Putamen (tissue), 1 donor: ENCODE results near the gene GSTM2.
"Not testable (repeated sequence)": the region's sequence is repeated elsewhere in the genome, so short reads cannot be mapped to it uniquely, and the experiment has no call there.

Experiments used
- DNase-seq: peaks from one replicate; pipeline ENCODE4 v3.0.0-alpha.2; 2016; ENCODE audit warnings: low spot score

The GSTM2 gene

DNA sequence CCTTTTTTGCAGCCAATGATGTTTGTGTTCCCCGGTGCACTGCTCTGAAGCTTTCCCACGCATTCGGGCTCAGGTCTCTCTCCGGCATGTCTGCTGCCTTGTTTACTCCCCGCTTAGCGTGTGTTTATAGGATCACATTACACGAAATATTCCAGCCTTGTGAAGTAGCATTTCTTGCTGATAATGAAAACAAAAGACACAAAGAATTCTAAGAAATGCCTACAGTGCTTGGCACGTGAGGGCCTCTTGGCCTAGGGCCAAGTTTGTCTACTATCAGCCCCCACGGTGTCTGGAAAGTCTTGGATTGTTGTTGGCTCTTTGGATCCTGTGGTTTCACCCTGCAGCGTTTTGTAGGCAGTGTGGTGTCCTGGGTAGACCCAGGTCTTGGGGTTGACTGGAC lies 23.2 kb upstream of the GSTM2 start:
- DNase-seq = no peak

DNA sequence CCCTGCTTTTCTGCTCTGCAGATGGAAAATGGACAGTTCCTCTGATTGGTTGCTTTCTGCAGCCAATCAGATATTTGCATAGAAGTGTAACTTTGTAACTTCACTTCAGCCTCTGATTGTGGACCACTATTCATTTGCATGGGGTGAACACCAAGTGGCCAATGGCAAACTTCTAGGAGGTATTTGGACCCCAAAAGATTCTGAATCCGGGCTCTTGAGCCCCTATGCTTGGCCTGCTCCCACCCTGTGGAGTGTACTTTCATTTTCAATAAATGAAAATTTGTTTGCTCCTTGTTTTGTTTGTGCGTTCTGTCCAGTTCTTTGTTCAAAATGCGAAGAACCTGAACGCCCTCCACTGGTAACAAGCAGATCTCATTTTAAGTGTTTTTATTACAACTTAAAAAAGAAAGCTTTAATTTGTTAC lies 18.4 kb upstream of the GSTM2 start:
- DNase-seq = no peak

DNA sequence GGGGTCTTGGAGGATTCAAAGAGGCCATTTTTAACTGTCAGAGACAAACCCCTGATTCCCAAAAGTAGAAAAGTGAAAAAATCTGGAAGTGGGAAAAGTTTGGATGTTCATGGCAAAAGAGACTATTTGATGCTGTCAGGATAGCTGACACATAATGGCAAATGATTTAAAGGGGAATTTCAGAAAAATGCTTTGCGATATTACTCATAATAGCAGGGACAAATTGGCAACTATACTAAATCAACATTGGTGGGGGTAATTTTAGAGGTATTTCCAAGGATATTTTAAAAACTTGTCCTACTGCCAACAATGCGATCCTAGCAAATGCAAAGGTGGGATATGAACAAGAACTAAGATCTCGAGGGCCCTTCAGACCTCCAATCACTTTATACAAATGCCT lies 17.2 kb upstream of the GSTM2 start:
- DNase-seq = no peak

DNA sequence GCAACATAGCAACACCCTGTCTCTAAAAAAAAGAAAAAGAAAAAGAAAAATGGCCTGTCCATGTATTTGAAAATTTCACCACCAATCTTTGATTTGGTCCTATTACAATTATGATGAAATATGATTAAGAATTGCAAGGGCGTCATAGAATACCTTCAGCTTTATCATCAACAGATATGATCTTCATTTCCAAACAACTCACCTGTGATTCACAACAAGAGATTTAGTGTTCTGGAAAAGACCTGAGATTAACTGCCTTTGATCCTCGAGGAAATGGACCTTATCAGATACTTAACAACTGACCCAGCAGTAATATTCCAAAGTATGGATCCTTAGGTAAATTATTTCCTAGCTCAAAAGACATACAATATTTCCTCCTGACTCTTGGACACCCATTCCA lies 15.5 kb upstream of the GSTM2 start:
- DNase-seq = no peak

DNA sequence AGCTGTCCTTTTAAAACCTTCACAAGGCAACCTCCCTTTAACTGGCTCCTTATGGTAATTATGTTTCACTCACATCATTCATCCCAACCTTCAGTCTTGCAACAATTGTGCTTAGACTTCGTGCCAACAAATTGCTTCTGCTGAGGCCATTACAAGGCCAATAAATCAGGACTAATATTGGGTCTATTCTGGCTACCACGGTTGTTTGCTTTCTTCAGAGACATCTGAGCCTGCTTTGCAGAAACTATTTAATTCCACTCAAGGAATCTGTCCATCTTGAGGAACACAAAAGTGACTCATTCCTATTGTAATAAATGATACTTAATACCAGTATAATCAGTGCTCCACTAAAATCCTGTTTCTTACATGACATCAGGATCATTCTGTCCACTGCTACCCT lies 14.6 kb upstream of the GSTM2 start:
- no peak for DNase-seq

DNA sequence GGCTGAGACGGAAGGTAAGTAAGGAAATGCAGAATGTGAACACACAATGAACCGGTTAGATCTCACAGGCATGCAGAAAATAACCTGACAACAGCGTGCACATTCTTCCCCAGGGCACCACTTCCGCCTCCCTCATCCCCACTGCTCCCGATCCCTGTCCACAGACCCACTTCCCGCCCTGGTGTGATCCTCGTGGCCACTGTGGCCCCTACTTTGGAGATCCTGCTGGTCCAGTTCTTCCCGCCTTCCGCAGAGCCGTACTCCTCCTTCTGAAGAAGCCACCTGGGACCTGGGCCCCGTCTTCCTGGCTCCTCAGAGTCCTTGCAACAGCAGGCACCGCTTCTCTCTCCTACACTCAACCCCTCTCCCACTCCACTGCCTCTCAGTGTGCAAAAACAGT lies 13.3 kb upstream of the GSTM2 start:
- no peak for DNase-seq

DNA sequence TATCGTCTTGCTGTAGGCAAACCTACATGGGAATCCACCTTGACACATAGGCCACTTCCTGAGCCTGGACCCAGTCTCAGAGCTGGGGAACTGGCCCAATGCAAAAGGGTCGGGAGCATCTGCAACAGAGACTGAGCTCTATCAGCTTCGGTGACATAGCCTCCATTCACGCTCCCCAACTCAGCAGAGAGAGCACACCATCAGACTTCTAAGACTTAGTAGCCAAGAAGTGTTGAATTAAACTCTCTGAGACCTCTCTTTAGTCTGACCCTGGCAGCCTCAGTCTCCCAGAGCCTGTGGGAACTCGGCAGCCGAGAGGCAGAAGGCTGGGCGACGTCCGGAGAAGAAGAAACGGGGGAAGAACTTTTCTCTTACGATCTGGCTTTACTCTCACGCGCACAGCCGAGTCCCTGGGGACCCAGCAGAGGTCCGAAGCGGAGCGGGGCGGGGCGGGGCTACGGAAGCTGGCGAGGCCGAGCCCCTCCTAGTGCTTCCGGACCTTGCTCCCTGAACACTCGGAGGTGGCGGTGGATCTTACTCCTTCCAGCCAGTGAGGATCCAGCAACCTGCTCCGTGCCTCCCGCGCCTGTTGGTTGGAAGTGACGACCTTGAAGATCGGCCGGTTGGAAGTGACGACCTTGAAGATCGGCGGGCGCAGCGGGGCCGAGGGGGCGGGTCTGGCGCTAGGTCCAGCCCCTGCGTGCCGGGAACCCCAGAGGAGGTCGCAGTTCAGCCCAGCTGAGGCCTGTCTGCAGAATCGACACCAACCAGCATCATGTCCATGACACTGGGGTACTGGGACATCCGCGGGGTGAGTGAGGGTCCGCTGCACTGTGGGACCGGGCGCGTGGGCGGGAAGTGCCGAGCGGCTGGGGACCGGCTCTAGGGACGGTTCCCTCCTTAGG lies 12.0 kb upstream of the GSTM2 start, which contains the start of gene GSTM4:
GSTM4 (plus strand) TSS at position 485 of the 905 bp plus-strand sequence; CDS start at position 776, 291 bp downstream.
- DNase-seq = peak; percentile 70

DNA sequence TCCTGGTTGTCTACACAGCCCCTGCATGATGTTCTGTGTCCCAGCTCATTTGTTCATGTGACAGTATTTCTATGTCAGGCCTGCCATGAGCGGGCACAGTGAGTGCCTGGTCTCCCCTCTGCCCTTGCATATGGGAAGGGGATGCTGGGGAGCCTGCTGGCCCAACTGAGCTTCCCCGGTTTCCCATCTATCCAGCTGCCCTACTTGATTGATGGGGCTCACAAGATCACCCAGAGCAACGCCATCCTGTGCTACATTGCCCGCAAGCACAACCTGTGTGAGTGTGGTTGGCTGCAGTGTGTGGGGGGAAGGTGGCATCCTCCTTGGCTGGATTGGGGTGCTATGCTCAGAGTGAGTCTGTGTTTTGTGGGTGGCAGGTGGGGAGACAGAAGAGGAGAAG lies 10.5 kb upstream of the GSTM2 start:
- no peak for DNase-seq

DNA sequence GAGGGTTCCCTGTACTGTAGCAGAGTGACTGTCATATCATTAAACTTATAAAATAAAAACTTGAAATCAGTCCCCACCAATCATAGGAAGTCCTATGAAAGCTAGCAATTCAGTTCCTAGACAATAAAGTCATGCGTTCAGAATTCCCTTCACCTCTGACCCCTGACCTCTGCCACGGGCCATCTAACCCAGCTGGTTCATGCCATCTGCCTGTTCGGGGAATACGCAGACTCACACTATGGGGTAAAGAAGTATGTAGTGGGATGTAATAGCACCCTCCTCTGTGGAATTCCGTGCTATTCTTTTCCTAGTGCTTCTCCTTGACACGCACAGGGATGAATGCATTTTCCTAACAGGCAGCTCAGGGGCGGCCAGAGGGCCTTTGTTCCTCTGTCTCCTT lies 9.9 kb upstream of the GSTM2 start:
- no peak for DNase-seq

DNA sequence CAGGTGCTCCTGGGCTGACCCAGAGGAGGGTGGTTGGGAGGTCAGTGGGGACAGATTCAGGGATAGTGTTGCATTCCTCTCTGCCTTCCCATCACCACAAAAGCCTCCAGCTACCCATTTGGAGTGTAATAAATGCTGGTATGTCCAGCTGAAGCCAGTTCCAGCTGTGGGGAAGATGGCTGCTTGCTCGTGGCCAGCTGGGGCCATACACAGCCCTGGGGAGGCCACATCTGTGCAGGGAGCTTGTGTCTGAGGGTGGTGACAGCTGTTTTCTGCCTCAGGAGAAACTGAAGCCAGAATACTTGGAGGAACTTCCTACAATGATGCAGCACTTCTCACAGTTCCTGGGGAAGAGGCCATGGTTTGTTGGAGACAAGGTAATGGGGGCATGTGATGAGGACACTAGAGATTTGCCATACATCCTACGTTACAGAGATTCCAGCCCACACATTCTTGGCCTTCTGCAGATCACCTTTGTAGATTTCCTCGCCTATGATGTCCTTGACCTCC lies 9.3 kb upstream of the GSTM2 start:
- DNase-seq = no peak

DNA sequence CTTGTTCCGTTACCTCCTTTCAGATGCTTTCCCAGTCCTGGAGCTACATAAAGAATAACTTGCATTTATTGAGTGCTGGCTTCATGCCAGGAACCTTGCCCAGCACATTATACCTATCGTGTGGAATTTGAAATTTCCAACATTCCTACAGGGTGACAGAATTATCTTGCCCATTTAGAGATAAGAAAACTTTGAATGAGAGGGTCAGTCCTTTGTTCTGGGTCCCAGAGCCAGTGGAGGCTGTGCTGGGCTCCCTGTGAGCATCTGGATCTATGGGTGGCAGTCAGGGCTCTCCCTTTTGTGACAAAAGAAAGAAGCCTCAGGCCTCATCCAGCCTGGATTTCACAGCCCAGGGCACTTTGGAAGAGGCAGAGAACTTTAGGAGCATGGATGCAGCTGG lies 8.7 kb upstream of the GSTM2 start:
- no peak for DNase-seq

DNA sequence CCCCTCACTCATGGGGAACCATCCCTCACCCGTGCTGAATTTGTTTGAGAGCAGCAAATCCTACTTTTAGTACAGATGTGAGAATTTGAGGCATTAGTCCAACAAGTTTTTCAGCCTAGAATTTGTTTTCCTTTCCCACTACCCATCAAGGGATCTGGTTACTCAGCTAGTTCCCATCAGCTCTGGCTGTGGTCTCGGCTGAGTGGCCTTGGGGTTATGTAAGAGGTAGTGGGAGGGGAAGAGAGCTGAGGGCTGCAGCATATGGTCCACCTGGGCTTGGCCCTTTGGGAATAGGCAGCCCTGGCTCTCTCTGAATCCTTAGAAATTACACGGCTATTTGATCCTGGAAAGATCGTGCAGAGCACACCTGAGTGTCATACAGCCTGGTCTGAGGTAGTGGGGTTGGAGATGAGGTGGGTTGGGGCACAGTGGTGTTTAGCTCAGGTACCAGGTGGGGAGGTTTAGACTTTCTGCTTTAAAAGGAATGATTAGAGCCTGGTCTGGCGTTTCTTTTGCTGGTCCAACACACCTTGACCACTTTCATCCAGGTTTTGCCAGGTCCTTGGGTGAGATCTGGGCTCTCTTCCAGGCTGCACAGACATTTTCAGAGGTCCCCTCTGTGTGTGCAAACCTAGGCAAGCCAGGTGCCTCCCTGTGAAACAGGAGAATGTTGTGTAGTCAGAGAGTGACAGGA lies 7.7 kb upstream of the GSTM2 start:
- no peak for DNase-seq

DNA sequence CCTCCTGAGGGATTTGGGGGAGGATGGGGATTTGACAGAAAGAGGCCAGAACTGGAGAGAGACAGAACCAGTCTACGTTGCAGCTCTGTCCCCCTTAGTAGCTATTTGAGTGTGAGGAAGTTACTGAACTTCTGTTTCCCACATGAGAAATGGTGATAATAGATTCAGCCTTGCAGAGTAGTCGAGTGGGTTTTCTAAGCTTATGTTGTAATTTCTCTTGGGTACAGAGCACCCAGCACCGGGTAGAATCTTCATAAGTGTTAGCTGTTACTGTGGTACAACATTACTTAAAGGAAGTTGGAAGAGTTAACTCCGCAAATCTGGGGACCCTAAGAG lies 7.2 kb upstream of the GSTM2 start:
- DNase-seq = not testable (repeated sequence)

DNA sequence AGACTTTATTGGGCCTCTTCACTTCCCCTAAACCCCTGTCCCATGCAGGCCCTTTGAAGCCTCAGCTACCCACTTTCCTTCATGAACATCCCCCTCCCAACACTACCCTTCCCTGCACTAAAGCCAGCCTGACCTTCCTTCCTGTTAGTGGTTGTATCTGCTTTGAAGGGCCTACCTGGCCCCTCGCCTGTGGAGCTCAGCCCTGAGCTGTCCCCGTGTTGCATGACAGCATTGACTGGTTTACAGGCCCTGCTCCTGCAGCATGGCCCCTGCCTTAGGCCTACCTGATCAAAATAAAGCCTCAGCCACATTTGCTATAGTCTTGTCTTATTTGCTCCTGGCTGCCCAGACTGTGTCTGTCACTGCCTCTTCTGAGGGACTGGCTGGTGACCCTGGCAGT lies 6.5 kb upstream of the GSTM2 start:
- DNase-seq = no peak

DNA sequence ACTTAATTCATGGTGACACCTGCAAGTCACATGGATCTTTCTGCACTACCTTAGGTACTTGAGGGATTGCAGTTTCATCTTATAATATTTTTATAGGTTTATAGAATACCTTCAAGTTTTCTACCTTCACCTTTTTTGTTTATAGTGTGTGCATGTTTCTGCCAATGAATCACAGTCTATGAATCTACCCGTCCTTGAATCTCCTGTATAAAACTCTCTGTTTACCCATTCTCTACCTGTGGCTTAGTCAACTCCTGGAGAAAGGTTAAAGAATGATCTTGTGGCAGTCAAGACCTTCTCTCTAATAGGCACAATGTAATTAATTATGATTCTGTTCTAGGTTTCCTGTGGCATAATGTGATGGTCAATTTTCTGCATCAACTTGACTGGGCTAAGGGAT lies 3.2 kb upstream of the GSTM2 start:
- DNase-seq = no peak

DNA sequence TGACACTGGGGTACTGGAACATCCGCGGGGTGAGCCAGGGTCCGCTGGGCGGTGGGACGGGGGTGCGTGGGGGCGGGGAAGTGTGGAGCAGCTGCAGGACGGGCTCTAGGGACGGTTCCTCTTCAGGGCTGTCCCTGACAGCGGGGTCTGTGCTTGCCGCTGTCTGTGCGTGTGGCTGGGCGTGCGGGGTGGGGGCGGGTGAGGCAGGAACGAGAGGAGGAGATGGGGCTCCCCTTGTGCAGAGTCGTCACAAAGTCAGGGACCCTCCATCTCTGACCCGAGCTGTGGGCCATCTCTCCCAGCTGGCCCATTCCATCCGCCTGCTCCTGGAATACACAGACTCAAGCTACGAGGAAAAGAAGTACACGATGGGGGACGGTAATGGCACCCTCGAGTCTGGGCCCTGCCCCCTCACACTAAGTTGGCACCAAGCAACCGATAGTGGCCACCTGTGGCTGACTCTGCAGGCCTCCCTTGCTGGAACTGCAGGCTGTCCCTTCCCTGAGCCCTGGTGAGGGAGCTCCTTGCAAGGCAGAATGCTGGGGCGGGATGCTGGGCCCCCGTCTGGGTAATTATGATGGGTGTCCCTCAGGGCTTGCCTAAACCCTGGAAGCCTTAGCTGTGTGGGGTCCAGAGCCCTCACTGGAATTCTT lies 392 bp downstream of the GSTM2 start:
- DNase-seq = no peak

DNA sequence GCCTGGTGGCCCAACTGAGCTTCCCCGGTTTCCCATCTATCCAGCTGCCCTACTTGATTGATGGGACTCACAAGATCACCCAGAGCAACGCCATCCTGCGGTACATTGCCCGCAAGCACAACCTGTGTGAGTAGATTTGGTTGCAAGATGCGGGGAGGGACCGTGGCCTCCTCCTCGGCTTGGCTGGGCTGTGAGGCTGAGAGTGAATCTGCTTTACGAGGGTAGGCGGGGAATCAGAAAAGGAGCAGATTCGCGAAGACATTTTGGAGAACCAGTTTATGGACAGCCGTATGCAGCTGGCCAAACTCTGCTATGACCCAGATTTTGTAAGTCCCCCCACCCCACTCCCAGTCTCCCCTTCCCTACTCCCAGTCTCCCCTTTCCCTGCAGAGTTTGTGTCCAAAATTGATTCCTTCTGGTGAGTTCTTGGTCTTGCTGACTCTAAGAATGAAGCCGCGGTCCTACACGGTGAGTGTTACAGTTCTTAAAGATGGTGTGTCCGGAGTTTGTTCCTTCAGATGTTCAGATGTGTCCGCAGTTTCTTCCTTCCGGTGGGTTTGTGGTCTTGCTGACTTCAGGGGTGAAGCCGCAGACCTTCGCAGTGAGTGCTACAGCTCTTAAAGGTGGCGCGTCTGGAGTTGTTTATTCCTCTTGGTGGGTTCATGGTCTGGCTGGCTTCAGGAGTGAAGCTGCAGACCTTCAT lies 1.5 kb downstream of the GSTM2 start:
- DNase-seq = no peak

DNA sequence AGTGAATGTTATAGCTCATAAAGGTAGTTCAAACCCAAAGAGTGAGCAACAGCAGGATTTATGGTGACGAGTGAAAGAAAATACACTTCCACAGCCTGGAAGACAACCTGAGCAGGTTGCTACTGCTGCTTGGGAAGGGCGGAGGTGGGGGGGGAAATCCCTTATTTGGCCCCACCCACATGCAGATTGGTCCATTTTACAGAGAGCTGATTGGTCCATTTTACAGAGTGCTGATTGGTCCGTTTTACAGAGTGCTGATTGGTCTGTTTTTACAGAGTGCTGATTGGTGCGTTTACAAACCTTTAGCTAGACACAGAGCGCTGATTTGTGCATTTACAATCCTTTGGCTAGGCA lies 2.1 kb downstream of the GSTM2 start:
- not testable (repeated sequence) for DNase-seq

DNA sequence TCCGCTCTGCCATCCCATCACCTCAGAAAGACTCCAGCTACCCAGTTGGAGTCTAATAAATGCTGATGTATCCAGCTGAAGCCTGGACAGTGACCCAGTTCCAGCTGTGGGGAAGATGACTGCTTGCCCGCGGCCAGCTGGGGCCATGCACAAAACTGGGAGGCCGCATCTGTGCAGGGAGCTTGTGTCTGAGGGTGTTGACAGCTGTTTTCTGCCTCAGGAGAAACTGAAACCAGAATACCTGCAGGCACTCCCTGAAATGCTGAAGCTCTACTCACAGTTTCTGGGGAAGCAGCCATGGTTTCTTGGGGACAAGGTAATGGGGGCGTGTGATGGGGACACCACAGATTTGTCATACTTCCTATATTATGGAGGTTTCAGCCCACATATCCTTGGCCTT lies 3.2 kb downstream of the GSTM2 start:
- DNase-seq = no peak

DNA sequence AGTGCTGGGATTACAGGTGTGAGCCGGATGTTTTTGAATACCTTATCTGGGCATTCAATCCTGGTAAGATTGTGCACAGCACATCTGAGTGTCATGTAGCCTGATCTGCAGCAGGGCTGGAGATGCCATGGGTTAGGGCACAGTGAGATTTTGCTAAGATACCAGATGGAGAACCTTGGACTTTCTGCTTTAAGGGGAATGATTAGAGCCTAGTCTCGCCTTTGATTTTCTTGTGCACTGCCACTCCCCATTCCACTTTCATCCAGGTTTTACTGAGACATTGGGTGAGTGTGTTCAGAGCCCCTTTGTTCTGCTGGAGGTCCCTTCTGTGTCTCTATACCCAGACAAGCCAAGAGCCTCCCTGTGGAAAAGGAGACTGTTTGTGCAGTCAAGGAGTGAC lies 6.0 kb downstream of the GSTM2 start:
- DNase-seq = not testable (repeated sequence)

DNA sequence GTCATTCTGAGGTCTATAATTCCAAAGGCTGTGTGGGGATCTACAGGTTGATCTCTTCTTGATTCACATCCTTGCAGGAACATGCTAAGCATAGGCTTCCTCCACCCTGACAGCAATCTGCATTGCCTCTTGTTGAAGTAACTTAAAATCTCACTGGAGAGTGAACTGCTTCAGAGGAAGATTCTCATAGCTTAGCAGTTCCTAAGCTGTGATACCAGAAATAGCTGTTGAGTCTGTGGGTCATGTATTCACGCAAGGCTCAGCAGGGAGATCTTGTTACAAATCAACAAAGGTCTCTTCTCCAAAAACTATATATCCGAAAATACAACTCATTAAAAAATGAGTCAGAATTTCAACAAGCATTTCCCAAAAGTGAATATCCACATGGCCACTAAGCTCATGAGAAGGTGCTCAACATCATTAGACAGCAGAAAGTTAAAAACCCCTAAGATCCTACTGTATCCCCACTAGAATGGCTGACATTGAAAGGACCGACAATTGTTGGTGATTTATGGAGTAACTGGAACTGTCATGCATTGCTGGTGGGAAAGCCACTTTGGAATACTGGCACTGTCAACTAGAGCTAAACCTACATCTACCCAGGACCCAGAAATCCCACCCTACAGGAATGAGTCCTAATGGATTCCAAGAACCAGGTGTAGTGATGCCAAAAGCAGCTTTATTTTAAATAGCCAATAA lies 9.0 kb downstream of the GSTM2 start:
- not testable (repeated sequence) for DNase-seq

DNA sequence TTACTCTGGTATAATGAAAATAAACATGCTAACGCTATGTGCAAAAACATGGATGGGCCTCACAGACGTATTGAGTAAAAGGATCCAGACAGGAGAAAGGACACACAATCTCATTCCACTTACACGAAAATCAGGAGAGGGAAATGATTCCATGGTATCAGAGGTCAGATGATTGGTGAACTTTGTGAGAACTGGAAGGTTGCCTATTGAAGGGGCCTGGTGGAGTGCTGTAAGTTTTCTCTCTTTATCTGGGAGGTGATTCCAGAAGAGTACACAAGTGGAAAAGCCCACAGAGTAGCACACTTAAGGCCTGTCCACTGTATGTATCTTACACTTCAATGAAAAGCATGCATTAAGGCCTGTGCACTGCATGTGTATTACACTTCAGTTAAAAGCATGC lies 9.6 kb downstream of the GSTM2 start:
- no peak for DNase-seq
